ENCODE results near the gene SLC5A10. TPM values are rescaled to one million over a fixed set of nuclear protein-coding genes. Genes with fewer than 3 reads are reported as not detected.
"Not testable (repeated sequence)": the region's sequence is repeated elsewhere in the genome, so short reads cannot be mapped to it uniquely, and the experiment has no call there.

Gene SLC5A10
- total RNA-seq, 4 donors from 2014 or later: not detected

GRCh38 chr17:18950346-18950745, 1.6 kb upstream of the SLC5A10 start:
- H3K36me3 ChIP-seq: no peaks in the 10 kb centered on the region
- H3K27me3 ChIP-seq: no peaks in the 10 kb centered on the region
- DNase-seq: no peak
- no peak overlapping the region for H3K4me3 ChIP-seq
- H3K9me3 ChIP-seq: no peaks in the 10 kb centered on the region
- TF ChIP-seq, protein P1, sequence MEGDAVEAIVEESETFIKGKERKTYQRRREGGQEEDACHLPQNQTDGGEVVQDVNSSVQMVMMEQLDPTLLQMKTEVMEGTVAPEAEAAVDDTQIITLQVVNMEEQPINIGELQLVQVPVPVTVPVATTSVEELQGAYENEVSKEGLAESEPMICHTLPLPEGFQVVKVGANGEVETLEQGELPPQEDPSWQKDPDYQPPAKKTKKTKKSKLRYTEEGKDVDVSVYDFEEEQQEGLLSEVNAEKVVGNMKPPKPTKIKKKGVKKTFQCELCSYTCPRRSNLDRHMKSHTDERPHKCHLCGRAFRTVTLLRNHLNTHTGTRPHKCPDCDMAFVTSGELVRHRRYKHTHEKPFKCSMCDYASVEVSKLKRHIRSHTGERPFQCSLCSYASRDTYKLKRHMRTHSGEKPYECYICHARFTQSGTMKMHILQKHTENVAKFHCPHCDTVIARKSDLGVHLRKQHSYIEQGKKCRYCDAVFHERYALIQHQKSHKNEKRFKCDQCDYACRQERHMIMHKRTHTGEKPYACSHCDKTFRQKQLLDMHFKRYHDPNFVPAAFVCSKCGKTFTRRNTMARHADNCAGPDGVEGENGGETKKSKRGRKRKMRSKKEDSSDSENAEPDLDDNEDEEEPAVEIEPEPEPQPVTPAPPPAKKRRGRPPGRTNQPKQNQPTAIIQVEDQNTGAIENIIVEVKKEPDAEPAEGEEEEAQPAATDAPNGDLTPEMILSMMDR (IDR thresholded peaks at IDR 0.05): no peak
- TF ChIP-seq POLR2A (IDR thresholded peaks at IDR 0.05): no peak
- H3K4me1 ChIP-seq: no peaks in the 10 kb centered on the region
- H3K27ac ChIP-seq: no peak overlapping the region

DNA sequence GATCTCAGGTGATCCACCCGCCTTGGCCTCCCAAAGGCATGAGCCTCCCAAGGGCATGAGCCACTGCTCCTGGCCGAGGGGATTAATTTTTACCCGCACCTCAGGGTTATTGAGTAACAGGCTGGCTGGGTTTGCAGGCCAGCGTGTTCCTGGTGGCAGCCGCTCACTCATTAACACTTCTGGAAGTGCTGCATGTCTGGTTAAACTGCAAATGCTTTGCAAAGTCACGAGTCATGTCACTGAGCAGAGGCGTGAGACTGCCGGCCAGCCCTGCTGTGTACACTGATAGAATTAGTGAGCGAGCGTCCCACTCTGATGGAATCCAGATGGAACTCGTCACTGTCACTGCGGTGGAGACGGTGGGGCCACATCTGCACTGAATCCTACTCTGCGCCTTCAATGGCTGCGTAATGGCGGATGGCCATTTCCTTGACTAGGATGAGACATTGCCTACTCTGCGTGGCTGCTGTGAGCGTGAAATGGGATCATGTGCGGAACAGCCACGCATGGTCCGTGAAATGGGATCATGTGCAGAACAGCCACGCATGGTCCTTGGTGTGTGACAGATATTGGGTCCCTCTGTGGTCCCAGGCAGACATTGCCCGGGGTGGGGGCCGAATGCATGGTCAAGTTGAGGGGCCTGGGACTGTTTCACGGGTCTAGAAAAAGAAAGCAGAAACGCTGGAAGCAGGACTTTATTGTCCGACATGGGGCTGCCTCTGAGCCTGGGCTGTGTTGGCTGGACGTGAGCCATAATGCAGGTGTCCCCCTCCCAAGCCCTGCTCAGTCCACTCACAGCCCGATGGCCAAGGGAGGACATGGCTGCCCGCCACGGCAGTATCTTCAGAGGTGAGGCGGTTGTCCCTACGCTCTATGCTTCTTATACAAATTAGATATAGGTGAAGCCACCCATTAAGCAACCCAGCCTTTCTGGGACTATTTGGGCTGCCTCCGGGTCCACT, 740 bp upstream of the SLC5A10 start:
- TF ChIP-seq, protein P1 (IDR thresholded peaks at IDR 0.05): no peak
- TF ChIP-seq POLR2A (IDR thresholded peaks at IDR 0.05): no peak
- no peak overlapping the region for H3K27ac ChIP-seq
- DNase-seq: peak in 1 of 3 donors; percentile 33

GRCh38 chr17:18953231-18953728, 1.3 kb downstream of the SLC5A10 start:
- H3K27ac ChIP-seq: no peak overlapping the region
- TF ChIP-seq, protein P1 (IDR thresholded peaks at IDR 0.05): no peak
- H3K27me3 ChIP-seq: no peaks in the 10 kb centered on the region
- H3K4me1 ChIP-seq: no peaks in the 10 kb centered on the region
- no peak for DNase-seq
- H3K36me3 ChIP-seq: no peaks in the 10 kb centered on the region
- H3K4me3 ChIP-seq: no peak overlapping the region
- H3K9me3 ChIP-seq: no peaks in the 10 kb centered on the region

More for the DNA sequence above, 740 bp upstream of the SLC5A10 start:
- no peaks in the 10 kb centered on the region for H3K9me3 ChIP-seq
- no peak overlapping the region for H3K4me3 ChIP-seq
- no peaks in the 10 kb centered on the region for H3K36me3 ChIP-seq
- no peaks in the 10 kb centered on the region for H3K27me3 ChIP-seq
- H3K4me1 ChIP-seq: no peaks in the 10 kb centered on the region

- DNase-seq: no peak
Measured at GRCh38 chr17:18954321-18954720, 2.4 kb downstream of the SLC5A10 start.

GRCh38 chr17:18955009-18955408, 3.0 kb downstream of the SLC5A10 start:
- Histone ChIP-seq H3K9me3 (no peaks in the 10 kb centered on the region), H3K27ac (no peak overlapping the region), H3K4me3 (no peak overlapping the region), H3K36me3 (no peaks in the 10 kb centered on the region), H3K27me3 (no peaks in the 10 kb centered on the region), H3K4me1 (no peaks in the 10 kb centered on the region)
- no peak for DNase-seq
- TF ChIP-seq, protein P1 (IDR thresholded peaks at IDR 0.05): no peak
- TF ChIP-seq POLR2A (IDR thresholded peaks at IDR 0.05): no peak

More at GRCh38 chr17:18954321-18954720, 2.4 kb downstream of the SLC5A10 start:
- TF ChIP-seq POLR2A (IDR thresholded peaks at IDR 0.05): no peak
- H3K4me3 ChIP-seq: no peak overlapping the region
- no peaks in the 10 kb centered on the region for H3K4me1 ChIP-seq
- no peaks in the 10 kb centered on the region for H3K36me3 ChIP-seq
- H3K27ac ChIP-seq: no peak overlapping the region
- no peaks in the 10 kb centered on the region for H3K27me3 ChIP-seq
- no peaks in the 10 kb centered on the region for H3K9me3 ChIP-seq

DNA sequence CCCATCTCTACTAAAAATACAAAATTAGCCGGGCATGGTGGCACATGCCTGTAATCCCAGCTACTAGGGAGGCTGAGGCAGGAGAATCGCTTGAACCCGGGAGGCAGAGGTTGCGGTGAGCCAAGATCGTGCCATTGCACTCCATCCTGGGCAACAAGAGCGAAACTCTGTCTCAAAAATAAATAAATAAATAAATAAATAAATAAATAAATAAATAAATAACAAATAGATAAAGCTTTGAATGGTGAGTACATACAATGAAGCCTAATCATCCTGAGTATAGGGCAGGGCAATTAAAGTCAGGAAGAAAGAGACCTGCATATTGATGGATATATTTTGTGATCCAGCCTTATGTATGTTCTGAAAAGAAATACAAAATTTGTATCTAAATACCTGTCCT, 4.1 kb downstream of the SLC5A10 start:
- H3K27ac ChIP-seq, DNase-seq, H3K9me3 ChIP-seq, H3K4me1 ChIP-seq, H3K4me3 ChIP-seq, H3K36me3 ChIP-seq, H3K27me3 ChIP-seq: not testable (repeated sequence)

Measured in Peyer's patch (tissue), 4 donors.